Activated CD4-positive, alpha-beta T cell treated with anti-CD3 and anti-CD28 coated beads for 4 hours (primary cell): ENCODE measurements around the gene ZNF79.
"Not testable (repeated sequence)": the region's sequence is repeated elsewhere in the genome, so short reads cannot be mapped to it uniquely, and the experiment has no call there.

Experiments used
- DNase-seq, 2 donors: peaks; one replicate each; pipeline ENCODE4 v3.0.0-alpha.2; 2020

Gene ZNF79

DNA sequence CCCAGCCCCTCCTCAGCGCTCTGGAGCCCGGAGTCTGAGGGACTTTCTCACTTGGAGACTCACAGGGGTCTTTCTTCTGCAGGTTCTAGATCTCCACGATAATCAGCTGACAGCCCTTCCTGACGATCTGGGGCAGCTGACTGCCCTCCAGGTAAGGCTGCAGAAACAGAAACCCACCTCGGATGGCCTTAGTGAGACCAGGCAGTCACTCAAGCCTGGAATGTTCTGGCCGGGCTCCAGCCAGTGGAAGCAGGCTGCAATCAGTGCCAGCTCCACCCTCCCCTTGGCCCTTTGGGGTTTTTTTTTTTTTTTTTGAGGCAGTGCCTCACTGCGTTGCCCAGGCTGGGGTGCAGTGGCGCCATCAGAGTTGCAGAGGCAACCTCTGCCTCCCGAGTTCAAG is 34.7 kb downstream of the ZNF79 start:
- DNase-seq: no peak

DNA sequence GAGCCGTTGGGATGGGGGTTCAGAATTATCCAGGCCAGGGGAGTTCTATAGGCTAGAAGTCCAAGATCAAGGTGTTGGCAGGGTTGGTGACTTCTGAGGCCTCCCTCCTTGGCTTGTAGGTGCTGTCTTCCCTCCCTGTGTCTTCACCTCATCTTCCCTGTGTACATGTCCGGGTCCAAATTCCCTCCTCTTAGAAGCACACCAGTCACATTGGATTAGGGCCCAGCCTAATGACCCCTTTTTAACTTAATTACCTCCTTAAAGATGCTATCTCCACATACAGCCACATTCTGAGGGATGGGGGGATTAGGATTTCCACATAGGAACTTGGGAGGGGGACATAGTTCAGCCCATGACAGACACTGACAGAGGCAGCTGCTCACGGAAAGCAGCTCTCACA is 39.2 kb downstream of the ZNF79 start:
- no peak for DNase-seq

DNA sequence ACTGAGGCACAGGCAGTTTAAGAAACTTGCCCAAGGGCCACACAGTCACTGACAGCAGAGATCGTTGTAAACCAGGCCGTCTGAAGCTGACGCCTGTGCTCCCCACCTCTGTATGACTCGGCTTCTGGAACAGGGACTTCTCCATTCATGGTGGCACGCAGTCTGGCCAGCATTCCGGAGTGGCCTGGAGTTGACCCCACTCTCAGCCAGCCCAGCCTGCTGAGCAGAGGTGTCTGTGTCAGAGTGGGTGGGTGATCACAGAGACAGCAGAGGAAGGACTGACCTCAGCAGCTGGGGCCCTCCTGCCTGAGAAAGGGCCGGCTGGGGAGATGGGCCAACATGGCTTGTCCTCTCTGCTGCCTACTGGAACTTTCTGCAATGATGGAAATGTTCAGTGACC is 39.7 kb downstream of the ZNF79 start:
- DNase-seq: no peak

DNA sequence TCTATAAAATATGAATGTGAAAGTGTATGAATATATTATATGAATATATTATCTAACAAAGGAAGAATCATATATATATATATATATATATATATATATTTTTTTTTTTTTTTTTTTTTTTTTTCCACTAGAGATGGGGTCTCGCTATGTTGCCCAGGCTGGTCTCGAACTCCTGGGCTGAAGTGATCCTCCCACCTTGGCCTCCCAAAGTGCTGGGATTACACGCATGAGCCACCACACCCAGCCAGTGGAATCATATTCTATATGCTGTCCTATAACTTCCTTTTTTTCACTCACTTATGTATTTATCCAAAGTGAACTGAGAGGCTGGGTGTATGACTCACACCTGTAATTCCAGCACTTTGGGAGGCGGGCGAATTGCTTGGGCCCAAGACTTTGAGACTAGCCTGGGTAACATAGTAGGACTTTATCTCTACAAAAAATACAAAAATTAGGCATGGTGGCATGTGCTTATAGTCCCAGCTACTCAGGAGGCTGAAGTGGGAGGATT is 42.3 kb downstream of the ZNF79 start:
- DNase-seq: not testable (repeated sequence)

DNA sequence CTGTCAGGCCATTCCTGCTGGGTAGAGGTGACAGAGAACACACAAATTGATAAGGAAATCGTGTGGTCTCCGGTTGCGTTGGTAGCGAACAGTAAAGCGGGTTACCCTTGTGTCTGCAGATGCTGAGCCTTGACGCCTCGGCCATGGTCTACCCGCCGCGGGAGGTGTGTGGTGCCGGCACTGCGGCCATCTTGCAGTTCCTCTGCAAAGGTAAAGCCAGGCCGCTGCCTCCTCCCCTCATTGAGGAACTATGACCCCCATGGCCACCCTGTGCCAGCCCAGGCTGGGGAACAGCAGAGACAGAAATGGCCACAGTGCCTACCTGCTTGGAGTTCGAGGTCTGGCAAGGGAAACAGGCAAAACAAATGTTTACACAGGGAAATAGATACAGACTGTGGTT is 43.4 kb downstream of the ZNF79 start:
- no peak for DNase-seq

DNA sequence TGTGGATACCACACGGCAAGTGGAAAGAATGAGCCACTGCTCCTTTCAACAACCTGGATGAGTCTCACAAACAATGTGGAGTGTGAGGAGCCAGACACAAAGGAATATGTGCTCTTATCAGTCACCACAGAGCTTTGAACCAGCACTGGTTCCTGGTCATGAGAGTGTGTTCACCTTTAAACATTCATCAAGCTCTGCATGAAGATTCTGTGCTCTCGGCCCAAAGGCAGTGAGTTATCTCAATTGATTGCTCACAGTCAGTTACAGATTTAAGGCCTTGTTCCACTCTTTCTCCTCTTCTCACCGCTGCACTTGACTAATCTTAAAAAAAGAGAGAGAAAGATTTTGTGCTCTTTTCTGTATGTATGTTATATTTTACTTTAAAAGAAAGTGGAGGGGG is 46.5 kb downstream of the ZNF79 start:
- DNase-seq: no peak

DNA sequence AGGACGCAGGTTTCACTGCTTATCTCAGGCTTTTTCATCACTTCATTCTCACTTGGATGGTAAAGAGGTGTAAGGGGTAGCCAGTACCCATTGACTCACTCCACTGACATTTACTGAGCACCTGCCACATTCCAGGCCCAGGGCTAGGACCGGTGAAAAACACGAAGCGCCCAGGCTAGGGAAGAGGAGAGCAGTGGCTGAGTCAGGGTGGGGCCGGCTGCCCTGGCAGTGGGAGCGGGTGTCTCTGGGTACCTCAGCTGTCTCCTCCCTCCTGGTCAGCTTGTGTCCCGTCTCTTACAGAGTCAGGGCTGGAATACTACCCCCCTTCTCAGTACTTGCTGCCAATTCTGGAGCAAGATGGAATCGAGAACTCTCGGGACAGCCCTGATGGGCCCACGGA is 49.3 kb downstream of the ZNF79 start:
- DNase-seq: no peak

DNA sequence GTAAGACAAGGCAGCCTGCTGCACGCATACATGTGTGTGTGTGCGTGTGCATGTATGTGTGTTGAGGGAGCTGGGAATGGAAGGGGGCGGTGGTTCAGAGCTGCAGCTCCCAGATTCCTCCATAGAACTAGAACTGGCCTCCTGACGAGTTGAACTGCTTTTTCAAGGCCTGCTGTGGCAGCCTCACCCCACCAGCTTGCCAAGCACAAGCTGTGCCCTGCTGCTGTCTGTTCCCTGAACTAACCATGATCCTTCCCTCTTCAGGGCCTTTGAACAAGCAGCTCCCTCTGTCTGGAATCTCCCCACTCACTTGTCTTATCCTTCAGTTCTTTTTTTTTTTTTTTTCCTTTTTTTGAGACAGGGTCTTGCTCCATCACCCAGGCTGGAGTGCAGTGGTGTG is 49.8 kb downstream of the ZNF79 start:
- no peak for DNase-seq

DNA sequence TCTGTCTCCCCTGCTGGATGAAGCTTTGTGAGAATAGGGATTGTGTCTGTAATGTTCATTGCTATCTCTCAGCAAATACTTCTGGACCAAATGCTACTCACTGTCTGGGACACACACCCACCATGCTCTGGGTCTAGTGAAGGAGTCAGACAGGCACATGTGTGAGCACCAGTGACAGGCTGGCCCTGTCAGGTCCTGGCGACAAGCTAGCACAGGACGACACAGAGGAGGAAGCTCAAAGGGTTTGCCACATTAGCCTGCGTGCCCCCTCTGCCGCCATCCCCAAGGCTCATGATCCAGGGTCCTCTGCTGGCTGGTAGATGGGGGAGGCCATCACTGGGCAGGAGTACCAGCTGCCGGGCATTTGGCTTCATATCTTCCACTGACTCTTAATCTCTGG is 50.4 kb downstream of the ZNF79 start:
- no peak for DNase-seq

DNA sequence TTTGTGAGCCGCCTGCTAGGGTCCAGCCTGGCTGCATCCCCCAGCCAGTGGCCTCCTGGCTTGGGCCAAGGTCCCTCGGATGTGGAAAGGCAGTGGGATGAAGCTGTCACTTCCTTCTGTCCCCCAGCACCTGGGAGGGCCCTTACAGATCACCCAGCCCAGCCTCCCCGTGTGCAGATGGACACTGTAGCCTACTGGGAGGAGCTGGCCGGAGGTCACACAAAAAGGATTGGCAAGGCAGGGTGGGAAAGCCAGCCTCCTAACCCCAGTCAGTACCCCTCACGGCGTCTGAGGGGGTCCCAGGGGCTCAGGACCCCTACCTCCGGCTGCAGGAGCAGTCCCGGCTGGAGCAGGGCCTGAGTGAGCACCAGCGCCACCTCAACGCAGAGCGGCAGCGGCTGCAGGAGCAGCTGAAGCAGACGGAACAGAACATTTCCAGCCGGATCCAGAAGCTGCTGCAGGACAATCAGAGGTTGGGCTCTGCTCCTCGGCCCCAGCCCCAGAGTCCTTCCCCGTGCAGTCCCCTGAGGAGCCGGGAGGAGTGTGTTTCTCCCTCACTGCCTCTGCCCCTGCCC is 55.4 kb downstream of the ZNF79 start:
- DNase-seq: no peak

DNA sequence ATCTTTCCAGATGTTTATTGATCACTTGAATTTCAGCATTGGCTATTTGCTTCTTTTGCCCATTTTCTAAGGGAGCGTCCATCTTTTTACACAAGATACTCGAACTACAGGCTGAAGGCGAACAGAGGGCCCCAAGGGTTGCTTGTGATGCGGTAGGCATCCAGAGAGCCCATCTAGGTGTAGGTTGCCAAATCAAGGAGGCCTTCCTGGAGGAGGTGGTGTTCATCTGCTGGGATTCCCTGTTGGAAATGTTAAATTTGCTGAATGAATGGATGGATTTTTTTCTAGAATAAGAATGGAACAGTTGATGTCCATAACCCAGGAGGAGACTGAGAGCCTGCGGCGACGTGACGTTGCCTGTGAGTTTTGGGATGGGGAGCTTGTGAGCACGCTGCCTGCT is 58.5 kb downstream of the ZNF79 start:
- no peak for DNase-seq

DNA sequence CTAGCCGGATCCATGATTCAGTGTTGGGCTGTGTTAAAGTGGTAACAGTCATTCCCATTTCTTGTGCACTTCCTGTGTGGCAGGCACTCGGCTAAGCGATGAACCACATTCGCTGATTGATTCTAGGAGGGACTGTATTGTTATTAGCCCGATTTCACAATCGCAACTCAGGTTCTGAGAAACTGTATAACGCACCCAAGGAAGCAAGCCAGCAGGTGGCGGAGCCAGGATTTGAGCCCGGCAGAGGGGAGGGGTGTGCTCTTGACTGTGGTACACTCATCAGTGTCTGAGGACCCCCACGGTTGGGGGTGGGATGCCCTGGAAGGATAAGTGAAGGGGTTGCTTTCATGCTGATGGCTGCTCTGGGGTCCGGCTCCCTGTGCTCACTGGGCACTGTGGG is 61.8 kb downstream of the ZNF79 start:
- DNase-seq: no peak

DNA sequence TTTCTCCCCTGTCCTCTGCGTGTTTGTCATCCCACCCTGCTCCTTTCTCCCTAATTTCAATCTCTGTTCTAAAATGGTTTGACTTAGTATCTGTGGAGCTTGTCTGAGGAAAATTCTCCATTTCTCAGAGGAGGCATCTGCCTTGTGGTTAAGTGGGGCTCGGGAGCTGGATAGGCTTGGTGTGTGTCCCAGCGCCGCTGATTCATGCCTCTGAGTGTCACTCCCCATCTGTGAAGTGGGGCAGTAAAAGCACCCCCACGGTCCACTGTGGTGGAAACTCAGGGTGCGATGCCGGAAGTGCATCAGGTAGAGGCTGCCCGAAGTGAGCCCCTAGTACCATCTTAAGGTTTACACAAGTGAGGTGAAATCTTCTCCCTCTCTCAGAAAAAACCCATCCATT is 64.8 kb downstream of the ZNF79 start:
- DNase-seq: no peak

DNA sequence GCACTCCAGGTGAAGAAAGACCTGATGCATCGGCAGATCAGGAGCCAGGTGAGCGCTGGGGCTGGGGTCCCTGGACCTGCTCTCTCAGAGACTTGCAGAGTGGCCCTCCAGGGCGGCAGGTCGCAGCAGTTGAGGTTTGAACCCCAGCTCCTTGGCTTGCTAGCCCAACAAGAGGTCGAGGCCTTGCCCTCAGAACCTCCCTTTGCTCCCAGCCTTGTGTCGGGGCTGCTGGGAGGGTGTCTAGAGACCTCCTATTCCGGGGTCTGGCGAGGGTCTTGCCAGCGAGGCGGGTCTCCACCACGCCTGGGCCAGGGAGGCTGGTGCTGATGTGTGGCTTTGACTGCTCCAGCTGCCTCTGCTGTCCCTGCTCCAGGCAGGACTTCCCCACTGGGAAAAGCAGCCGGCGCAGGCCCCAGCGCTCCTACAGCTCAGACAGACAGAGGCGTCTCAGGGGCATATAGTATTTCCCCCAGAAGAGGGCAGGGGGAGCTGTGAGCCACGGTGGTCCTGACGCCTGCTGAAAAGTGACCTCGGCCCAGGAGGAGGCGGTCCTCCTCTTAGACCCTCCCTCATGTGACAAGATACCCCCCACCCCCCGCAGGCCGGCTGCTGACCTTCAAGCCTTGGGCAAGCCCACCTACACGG is 65.4 kb downstream of the ZNF79 start:
- DNase-seq: no peak

DNA sequence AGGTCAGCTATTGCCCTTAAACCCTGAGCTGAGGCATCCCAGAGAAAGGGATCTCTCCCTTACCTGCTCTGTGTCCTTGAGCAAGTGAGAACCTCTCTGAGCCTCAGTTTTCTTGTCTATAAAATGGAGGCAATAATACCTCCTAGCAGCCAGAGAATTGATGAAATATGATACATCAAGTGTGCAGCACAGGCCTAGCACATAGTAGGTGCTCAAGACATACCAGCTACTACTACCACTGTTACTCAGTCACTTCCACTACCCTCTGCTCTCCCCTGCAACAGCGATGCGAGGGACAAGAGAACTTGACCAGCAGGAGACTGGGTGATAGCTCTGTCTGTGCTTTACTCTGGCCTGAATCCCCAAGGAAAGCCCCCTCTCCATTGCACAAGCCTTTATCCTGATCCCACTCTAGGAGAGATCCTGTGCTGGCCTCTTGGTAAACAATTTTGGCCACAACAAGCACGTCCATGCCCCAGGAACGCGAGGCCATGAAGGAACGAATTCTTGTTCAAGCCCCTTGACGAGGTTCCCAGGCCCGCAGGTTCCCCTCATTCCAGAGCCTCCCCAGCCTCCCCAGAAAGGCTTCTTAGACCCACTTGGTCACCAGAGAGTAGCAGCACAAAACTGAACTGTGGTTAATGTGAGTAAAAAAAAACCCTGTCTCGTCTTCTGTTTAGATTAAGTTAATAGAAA is 66.5 kb downstream of the ZNF79 start:
- no peak for DNase-seq

DNA sequence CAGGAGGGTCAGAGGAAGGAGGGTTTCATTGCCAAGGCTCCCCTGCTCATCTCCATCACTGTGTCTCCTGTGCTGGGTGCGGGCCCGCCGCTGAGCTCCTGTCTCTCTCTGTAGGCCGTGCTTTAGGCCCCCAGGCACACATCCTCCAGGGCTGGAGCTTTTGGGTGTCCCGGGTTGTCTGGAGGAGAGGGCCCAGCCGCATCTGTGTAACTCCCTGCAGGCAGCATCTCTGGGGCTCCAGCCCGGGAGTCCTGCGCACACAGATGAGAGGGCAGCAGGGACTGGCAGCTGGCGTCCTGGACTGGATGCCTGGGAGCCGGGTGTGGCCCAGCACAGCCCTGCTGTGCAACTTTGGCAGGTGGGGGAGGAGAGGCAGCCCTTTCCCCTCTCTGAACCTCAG is 67.3 kb downstream of the ZNF79 start:
- no peak for DNase-seq

DNA sequence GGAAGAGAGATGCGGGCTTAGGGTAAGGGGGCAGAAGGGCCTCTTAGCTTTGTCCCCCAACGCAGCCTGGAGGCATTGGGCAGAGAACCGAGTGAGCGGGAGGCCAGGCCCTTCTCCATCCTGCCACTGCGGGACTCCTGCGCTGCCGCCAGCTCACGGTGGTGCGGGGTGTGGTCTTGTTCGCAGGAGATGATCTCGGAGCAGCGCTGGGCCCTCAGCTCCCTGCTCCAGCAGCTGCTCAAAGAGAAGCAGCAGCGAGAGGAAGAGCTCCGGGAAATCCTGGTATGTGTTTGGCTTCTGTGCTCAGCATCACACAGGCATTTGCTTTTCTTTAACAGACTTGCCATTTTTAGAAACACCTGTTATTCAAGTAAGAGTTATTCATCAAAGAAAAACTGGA is 68.4 kb downstream of the ZNF79 start:
- DNase-seq: no peak

DNA sequence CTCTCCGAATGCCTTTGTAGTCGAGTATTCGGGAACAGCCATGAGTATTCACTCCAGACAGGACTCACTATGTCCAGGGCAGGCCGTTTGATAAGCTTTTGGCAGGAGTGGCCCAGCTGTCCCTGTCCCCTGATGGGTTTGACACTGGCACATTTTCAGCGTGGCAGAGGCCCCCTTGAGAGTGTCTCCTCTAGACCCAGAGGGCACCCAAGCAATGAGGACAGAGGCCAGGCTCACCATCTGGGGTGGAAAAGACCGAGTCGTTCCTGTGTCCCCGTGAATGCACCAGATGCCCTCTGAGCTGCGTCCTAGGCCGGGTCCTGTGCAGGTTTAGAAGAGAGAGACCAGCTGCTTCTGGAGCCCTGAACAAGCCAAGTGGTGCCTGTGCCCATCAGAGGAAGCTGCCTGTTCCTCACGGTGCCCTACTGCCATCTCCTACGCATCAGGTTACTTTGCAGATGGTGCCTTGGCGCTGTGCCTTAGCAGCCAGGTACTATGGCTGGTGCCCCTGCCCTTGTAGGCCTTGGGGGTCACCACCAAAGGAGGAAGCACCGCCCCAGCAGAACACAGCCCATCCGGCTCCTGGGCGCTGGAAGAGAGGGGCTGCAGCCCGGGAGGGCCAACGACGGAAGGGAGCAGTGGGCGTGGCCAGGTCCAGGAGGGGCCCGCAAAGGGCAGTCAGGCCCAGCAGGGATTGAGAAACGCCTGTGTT is 69.6 kb downstream of the ZNF79 start:
- no peak for DNase-seq

DNA sequence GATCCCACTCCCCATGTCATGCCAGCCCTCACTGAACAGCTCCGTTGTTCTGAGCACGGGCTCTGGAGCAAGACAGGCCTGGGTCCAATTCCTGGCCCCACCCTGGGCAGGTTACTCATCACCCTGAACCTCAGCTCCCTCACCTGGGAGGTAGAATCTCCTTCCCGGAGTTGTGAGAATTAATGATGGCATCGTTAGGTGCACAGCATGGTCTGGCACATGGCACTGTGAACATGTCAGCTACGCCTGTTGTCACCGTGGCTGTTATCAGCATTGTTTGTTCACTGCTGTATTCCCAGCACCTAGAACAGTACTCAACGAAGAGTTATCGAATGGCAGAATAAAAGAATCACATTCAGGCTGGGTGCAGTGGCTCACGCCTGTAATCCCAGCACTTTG is 70.1 kb downstream of the ZNF79 start:
- DNase-seq: no peak
